GM18951 (cell line): Measurements from ENCODE around the gene EML3.

ENCODE experiments used
- POLR2A ChIP-seq: IDR thresholded peaks from 4 replicates; pipeline ENCODE4 v1.6.1; 2011; ENCODE audit warnings: mild to moderate bottlenecking; ENCODE audit not compliant: insufficient read length, insufficient read depth; ENCODE audit errors: extremely low read depth
- in situ Hi-C: fragments of 300-500 bp; cut with MboI; formaldehyde crosslinking; loops from one replicate; pipeline ENCODE4 v1.12.0; 2022; ENCODE audit warnings: low sequenced_read_pairs, mixed read lengths, inconsistent platforms; ENCODE audit not compliant: unreplicated experiment

EML3 gene

DNA sequence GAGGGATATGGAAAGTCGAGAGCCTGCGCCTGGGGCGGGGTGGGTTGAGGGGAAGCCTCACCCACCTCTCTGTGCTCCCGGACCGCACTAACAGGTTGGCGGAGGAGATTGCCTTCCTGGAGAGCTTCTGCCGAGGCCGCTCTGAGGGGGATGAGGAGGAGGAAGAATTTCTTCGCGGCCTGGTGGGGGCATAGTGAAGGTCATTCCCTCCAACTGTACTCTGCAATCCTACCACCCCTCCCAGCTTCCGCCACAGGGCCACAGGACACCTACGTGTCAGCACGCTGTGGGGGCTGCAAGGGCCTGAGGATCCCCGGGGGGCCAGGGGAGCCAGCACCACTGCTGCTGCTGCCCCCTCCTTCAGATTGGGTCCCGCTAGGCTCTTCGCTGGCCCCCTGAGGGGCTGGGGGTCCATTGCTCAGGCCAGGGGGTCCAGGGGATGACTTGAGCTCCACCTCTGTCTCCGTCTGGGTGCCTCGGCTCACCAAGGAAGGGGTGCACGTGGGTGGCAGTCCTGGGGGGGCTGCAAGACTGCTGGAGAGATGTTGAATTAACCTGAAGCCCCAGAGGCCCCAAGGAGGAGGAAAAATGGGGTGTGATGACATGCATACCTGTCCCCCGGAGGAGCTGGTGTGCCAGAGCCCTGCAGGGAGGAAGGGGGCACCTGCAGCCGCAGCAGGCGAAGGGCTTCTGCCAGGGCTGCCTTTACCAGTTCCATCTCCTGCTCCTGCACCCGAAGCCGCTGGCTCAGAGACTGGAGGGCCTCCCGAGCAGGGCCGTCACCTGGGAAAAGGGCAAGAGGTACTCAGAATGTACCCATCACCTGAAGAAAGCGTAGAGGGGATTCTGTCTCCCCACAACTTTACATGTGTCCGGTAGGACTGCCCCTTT, 1.5 kb downstream of the EML3 start:
- TF ChIP-seq POLR2A: no peak
- in situ Hi-C loops: no loop called here

DNA sequence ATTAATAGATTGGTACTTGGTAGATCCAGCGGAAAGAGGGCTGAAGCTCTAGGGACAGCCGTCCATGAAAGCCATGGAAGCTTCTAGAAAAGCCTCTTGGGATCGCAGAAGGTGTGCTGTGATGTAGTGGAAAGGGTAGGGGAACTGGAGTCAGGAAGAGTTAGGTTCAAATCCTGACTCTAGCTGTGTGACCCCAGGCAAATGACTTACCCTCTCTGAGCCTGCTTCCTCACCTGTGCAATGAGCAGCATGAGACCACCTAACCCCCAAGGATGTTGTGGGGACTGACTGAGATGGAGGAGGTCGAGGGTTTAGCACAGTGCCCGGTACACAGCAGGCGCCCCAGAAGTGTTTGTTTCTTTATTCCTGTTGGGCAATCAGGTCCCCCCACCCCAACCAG, 2.2 kb downstream of the EML3 start:
- no peak for TF ChIP-seq POLR2A
- in situ Hi-C loops: no loop called here

DNA sequence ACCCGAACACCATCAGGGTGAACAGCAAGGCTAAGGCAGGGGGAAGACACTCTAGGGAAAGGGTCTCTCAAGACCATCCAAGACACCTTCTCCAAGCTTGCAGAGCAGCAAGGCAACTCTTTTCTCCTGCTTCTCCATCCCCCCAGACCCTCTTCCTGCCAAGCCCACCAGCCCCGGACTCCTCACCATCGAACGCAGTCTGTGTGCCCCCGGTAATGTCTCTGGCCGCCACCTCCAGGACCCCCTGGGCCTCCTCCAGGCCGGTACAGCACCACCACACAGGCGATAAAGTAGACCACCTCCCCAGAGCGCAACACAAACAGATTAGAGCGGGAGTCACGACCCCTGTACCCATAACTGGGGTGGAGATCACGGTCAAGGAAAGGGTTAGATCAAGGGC, 3.8 kb downstream of the EML3 start:
- TF ChIP-seq POLR2A: no peak
- in situ Hi-C loops: no loop called here

DNA sequence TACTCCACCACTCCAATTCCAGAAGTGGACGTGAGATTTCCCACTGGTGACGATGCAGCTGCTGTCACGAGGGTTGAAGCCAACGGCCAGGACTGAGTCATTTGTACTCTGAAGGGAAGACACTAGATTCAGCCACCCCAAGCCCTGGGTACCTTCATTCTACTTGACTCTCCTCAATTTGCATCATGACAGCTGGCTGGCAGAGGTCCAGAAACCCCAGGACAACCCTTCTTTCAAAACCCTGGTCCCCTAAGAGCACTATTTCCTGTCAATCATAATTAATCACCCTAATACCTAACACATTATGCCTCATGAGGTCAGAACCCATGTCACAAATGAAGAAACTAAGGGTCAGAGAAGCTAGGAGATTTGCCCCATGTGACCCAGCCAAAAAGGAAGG, 4.9 kb downstream of the EML3 start:
- TF ChIP-seq POLR2A: no peak
- in situ Hi-C loops: no loop called here

DNA sequence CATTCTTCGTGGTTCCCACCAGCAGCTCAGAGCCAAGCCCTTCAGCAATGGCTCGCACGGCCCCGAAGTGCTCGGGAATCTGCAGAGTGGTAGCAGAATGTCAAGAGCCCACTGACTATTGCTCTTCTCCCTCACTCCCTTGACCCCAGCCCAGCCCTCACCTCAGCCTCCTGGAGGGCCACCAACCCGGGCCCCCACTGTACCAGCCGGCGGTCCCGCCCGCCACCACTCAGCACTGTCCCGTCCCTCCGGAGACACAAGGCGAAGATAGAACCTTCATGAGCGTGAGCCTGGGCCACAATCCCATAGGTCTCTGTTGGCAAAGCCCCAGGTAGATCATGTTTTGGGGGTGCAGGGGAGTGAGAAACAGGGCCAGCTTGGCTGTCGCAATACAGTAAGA, 6.7 kb downstream of the EML3 start:
- in situ Hi-C loops: no loop called here
- no peak for TF ChIP-seq POLR2A

DNA sequence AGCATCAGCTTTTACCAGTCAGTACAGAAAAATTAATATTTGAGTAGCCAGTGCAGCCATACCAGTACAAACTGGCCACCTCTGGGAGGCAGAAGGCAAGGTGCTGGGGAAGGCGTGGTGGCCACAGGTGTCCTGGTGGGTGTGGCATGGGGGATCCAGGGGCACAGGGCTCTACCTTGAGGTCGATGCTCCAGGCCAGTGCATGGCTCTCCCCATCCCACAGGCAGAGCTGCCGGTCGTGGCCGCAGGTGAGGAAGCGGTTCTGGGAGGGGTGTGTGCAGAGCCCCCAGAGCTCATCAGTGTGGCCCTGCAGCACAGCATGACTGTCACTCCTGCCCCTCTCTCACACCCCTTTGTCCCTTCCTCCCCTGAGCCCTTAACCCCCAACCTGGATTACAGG, 7.1 kb downstream of the EML3 start:
- in situ Hi-C loops: no loop called here
- TF ChIP-seq POLR2A: no peak

DNA sequence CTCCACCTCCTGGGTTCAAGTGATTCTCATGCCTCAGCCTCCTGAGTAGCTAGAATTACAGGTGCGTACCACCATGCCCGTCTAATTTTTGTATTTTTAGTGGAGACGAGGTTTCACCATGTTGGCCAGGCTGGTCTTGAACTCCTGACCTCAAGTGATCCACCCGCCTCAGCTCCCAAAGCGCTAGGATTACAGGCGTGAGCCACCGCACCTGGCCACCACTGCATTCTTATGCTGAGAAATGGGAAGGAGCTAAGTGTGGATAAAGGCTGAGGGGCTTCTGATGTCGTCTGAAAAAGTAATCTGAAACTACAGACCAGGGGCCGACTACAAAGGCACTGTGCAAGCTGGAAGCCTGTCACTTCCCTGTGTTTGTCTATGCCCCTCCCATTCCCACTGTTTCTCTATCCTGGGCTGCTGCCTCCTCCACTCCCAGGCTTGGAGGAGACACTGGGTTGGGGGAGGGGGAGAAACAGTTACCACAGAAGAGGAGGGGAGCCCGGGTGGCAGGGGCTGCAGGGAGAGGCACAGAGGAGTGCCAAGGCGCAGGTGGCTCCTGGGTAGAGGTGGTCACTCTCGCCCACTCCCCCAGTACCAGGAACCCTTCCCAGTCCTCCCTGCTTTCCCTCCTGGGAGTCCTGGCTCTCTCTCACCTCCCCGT, 8.0 kb downstream of the EML3 start:
- in situ Hi-C loops: no loop called here
- TF ChIP-seq POLR2A: no peak

DNA sequence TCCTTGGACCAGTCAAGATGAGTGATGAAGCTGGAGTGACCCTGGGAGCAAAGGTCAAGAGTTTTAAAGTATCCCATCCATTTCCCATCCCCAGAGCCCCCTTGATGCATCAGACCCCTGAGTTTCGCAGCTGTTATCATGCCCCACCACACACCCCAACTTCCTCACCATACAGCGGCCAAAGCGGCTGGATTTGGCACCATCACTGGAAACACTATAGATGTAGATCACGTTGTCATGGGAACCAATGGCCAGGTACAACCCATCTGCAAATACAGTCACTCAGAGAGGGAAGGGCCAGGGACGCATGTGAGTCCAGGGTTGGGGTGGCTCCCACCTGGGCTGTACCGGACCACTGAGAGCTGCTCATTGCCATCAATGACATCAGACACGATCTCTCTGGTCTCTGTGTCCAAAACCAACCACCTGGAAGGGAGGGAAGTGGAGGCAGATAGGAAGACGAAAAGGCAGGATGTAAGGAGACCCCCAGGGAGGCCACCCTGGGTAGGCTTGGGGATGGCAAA, 8.7 kb downstream of the EML3 start:
- no peak for TF ChIP-seq POLR2A
- in situ Hi-C loops: no loop called here

DNA sequence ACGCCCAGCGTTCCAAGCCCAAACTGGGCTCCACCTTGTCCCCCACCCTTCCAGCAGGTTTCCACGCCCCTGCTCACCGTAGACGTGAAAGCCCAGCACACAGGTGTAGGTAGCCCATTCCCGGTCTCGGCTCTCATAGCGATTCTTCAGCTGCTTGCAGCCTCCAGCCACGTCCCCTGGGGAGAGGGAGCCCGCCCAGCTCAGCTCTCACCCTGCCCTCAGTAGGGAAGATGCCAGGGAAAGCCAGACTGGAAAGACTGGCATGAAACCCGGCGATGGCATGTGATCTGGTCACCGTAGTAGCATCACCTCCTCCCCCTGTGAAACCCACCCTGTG, 9.5 kb downstream of the EML3 start:
- no peak for TF ChIP-seq POLR2A
- in situ Hi-C loops: no loop called here

DNA sequence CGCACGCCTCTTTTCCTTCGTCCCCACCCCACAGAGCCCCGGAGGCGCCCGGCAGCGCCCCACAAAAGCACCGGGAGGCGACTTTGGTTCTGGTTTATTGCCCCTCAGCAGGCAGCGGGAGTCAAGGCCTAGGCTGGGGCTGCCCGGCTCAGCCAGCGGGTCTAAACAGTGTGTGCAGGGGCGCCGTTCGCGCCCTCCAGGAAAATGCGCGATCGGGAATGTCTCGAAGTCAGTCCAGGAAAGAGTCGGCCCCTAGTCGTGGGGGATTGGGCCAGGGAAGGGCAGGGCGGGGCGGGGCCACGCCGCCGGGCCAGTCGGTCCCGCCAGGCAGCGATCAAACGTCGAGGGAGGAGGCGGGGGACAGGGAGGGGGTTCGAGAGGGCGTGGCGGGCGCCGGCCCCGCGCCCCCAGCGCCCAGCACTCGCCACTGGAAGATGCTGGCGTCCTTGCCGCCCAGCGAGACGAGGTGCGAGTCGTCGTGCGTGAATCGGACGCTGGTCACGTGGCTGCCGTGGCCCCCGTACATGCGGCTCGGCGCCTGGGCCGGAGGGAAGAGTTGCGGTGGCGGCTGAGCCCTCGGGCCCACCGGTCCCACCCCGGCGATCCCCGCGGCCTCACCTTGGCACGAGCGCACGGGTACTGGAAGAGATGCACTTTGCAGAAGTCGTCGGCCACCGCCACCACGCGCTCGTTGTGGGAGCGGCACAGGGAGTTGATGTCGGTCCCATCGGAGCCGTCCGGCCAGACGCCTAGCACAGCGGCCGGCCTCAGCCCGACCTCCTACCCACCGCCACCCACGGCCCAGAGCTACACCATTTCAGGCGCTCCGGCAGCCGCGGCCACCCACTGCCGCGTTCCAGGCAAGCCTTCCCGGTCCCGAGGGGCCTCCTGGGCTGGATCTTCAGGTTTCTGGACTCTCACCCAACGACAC, 10.2 kb downstream of the EML3 start:
- in situ Hi-C loops: no loop called here

DNA sequence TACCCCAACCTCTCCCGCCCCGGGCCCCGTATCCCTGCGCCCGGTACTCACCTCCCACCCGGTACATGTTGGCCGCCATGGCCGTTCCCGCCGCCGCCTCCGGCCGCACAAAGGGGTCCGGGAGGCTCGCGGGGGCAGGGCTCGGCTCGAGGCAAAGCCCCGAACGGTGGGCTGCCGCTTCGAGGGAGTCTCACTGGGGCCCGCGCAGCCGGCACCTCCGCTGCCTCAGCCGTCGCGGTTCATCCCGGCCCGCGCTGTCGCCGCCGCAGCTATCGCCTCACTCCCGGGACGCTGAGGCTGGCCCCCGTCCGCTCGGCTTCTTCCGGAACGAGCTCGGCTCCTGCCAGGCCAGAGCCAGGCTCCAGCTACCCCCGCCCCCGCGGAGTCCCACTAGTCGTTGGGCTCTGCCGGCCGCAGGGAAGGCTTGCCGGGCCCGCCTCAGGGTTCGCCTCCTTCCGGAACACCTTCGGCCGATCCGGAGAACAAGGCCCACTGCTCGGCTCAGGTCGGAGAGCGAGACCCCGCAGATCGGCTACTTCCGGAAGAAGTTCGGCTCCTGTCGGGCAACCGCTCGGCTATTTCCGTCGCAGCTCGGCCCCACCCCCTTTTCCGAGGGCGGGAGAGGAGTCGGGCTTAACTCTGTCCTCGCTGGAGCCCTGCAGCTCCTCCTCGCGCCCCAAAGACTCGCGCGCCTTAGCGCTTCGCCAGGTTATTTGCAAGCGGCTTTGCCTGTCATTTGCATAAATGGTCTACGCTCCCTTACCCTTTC, 11.0 kb downstream of the EML3 start, which contains the start of gene MTA2:
TSS of gene MTA2 (minus strand) at position 494 of the 769 bp plus-strand sequence. CDS start at position 79, 415 bp downstream.
- in situ Hi-C loops: no loop called here
- TF ChIP-seq POLR2A: peak; percentile 70

More for the DNA sequence above, 10.2 kb downstream of the EML3 start:
- TF ChIP-seq POLR2A: peak; percentile 42

DNA sequence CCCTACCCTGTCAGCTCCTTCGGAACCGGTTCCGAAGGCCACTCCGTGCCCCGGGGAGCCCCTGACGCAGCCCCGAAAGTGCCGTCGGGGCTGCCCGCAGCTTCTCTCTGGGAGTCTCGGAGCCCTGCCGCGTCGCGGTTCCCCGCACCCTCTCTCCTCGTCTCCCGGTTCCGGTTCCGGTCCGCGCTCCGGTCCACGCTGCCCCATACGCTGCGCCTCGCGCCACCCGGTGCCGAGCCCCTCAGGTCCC, 11.5 kb downstream of the EML3 start:
- TF ChIP-seq POLR2A: peak; percentile 34
- in situ Hi-C loops: no loop called here
